ENCODE results near the gene TEKT3.

Gene TEKT3

DNA sequence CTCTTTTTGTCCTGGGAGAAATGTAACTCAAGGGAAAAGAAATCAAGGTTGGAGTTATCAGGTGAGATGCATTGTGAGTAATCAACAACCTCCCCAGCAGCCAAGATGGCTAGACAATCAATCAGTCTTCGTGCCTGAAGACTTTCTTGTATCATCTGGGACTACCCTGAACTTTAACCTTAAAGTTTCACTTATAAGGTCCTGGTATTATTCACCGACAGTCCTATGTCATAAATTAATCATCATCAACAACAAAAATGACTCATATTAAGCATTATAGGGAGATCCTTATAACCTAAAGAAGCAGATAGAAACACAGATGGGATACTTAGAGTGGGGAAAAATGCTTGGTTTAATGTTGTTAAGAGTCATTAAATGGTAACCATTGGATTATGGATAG is 7.7 kb upstream of the TEKT3 start:
- no peak for DNase-seq (ENCODE audit: low spot score)

DNA sequence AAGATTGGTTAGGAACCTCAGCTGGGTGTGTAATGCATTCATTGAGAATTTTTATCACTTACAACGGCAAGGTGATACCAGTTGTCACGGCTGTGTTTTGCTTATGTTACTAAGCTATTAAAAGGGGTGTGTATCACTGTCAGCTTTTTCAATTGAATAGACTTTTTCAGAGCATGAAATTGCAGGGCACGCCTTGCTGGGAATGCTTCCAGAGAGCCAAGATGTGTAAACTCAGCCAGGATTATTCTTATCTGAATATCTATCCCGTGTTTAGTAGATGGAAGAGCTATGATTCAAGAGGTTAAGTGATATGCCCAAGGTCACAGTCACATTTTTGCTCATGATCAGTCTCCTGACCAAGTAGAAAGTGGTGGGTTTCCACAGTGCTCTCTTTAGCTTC is 6.6 kb upstream of the TEKT3 start:
- no peak for DNase-seq (ENCODE audit: low spot score)

DNA sequence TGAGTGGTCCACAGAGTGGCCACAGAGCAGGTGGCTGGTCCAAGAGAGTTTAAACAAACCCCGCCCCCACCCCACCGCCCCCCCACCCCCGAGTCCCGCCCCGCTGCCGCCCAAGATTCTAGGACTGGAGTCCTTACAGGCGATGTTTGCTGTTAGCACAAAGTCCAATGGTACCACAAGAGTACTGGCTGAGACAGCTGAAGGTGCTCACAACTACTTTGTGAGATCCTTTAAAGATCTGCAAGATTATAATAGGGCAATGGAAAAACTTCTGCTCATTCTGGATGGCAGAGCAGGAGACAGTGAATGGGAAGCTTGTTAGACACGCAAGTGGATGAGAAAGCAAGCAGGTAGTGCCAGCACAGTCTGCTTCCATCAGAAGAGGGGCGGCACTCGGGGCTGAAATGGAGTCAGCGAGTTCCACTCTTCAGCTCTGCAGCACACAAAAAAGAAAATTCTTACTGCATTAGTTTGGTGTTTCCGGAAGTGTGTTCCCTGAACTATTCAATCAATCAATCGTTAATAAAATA is 4.7 kb upstream of the TEKT3 start:
- no peak for DNase-seq (ENCODE audit: low spot score)

DNA sequence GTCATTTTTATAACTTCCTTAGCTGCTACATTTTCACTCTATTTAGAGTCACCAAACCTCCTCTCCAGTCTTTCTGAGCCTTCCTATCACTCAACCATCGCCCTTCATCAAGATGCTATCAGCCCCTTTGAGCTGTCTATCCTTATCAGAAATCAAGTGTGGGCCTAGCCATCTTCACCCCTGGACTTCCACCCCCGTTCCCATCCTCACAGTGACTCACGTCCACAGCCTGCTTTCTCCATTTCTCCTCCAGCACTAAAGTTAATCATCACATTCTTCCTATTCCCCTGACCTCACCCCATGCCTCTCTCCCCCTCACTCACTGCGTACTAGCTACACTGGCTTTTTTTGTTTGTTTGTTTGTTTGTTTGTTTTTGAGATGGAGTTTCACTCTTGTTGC is 2.4 kb upstream of the TEKT3 start:
- DNase-seq (ENCODE audit: low spot score), result no peak

DNA sequence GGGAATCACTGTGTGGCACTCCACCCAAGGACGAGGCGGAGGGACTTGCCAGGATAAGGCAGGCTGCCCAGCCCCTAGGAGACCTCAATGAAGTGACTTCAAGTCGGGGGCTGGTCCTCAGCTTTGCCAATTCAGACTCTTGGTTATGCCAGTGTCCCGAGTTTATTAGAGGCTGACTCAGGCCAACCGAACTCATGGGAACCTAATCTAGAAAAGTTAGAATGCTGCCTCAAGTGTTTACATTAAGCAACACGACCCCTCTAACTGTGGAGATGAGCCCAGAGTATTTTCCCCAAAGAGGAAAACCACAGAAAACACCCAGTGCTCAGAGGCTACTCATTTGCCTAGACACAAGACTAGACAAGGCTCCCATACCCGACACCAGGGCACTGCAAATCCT is 1.1 kb upstream of the TEKT3 start:
- DNase-seq (ENCODE audit: low spot score), result no peak

DNA sequence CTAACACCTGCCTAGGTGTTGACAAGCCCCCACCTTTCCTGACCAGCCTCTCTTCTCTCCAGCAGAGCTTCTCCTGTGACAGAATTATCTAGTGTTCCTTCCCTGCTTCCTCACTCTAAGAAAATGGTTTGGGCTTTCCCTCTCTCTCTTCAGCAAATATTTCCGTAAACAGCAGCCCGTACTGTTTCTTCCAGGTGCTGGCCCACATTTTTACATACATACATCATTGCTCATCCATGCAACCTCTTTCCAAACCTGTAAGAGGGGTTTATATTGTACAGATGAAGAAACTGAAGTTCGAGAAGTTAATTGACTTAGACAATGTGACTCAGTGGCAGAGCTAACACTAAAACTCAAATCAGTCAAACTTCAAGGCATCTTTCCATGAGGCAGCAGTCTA is 569 bp upstream of the TEKT3 start:
- DNase-seq (ENCODE audit: low spot score), result no peak

DNA sequence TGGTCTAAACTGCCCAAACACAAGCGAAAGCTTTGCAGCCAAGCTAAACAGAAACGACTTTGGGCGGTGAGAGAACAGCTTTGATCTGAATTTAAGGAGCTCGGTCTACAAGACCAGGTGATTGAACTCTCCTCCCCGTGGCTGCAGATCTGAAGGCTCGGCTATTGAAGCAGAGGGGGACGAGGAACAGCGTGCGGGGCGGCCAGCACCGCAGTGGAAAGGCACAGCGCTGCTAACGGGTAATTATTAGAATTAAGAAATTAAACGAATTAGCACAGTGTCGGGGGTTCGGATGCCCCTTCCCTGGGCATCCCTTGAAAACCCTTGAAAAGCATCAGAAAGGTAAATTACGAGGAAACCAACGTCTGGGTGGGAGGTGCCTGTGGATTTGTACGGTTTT is 431 bp downstream of the TEKT3 start:
- no peak for DNase-seq (ENCODE audit: low spot score)

DNA sequence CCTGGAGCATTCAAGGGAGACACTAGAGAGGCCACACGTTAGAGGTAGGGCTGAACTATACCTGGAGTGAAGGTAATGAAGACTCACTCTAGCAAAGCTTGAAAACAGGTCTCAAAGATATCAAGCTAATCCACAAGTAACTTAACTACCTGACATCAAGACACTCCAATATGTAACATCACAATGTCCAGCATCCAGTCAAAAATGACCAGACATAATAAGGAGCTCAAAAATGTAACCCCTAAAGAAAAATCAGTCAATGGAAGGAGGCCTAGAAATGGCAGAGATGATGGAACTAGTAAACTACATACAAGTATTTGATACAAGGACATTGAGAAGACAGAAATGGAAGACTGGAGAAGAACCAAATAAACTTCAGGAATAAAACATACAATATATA is 6.0 kb downstream of the TEKT3 start:
- DNase-seq (ENCODE audit: low spot score), result no peak

DNA sequence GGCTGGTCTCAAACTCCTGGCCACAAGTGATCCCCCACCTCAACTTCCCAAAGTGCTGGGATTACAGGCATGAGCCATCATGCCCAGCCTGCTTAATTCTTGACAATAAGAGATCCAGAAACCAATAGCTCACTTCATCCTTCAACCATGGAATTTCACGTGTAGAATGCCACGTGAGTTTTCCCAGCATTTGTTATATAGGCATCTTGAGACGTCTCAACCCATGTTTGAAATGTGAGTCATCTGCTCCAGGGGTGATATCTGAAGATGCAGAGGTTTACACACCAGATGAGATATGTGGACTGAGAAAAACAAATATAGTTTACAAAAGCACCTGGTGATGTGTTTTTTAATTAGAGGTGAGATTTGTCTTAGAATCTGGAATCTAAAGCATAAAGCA is 7.1 kb downstream of the TEKT3 start:
- no peak for DNase-seq (ENCODE audit: low spot score)

DNA sequence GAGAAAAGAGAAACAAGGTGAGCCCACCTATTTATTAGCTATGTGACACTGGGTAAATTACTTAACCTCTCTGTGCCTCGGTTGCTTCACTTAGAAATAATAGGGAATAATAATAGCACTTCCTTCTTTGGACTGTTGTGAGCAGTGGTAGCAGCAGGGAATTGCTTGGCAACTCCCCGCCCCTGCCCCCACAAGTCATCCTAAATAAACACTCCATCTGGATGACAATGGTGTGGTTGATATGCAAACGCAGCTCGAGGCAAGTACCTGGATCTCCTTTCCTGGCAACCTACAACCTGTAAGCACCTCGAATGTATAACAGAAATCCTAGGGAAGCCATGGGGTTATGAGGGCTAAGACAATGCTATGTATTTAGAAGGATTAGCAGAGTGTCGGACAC is 9.1 kb downstream of the TEKT3 start:
- no peak for DNase-seq (ENCODE audit: low spot score)

DNA sequence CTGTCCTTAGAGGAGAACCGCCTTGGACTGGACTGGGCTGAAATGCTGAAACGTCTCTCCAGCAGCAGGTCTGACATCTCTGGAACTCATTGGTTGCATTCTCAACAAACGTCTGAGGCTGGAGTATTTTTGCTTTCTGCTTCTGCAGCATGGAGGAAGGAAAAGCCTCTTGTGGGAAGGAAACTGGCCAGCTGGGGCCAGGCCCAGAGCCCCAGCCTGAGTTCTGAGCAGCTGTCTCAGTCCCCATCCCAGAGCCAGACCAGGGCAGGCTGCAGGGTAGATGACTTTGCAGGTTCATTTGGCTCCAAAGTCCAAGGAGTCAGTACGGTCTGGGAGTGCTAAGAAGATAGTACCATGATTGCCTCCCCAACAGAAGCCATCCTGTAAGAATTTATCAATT is 18.3 kb downstream of the TEKT3 start:
- no peak for DNase-seq (ENCODE audit: low spot score)

DNA sequence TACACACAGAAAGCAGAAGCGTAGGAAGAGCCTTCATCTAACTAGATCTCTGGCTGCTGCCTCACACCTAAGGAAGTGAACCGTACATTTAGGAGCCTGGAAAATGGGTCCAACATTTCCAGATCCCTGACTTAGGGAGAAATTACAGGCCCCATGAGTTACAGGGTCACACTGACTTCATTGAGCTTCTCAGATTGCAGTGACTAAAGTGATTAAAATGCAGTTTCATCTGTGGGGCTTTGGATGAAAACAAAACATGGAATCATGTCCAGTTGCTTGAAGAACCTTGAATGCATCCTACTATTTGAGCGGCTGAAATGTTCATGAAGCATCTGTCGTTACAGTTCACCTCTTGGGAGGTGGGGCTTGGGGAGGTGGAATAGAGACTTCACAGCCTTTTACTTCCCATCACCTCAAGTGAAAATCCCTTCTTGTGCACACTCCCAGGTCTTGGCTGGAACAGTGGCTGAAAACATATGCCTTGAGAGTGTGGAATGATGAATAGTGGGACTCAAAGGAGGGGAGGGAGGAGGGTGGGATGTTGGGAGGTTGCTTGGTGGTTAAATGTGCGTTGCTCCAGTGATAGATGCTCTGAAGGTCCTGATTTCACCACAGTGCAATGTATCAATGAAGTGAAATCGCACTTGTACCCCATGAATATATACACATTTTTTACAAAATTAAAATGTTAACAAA is 19.7 kb downstream of the TEKT3 start:
- DNase-seq (ENCODE audit: low spot score), result no peak

DNA sequence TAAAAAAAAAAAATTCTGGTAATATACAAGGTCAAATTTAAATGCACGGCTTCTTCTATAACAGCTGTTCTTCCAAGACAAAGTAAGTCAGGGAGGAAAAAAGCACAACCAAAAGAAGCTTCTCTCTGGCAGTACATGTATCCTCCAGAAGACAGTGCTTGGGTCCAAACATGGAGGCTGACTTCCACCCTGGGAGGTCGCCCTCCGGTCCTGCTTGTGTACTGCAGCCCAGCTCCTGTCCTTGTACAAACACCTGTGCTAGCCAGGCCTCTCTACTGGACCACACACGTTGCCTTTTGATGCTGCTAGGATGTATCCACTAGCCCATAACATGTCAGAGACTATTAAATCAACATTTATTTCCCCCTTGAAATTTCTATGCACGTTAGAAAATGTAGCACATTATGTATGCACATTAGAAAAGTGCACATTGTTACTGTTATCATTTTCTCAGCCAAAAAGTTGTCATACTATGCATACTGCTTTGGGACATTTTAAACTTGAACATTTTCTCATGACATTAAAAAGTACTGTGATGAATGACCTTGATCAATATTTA is 21.9 kb downstream of the TEKT3 start:
- no peak for DNase-seq (ENCODE audit: low spot score)

DNA sequence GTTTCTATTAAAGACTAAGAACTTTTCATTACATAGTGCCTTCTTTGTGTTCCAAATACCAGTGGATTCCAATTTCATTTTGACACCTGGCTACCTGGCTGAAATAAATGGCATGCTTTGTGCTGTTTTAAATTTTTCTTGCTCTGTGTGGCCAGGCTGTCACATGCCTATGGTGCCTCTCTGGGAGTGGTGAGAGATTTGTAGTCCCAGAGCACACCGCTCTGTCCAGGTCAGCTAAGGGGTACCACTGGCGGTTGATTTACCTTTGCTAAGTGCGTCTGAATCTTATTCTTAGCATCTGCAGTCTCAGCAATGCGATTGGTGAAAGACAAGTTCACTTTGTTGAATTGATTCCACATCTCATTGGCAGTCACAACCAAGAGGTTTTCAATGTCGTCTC is 29.4 kb downstream of the TEKT3 start:
- DNase-seq (ENCODE audit: low spot score), result no peak

DNA sequence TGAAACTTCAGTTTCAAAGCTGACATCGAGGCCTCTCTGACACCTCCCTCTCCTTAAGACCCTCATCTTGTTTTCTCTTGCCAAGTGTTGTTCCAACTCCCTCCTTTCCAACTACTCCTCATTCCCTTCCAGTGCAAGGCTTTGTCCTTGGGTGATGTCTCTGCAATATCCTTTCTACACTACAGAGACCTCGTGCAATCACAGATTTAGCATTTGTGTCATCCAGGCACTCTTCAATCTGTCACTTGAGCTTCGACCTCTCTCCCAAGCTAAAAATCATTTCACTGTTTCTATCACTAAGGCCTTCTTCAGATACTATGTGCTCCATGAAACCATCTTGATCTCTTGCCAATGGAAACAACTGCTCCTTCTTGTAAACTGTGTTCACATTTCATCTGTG is 31.6 kb downstream of the TEKT3 start:
- DNase-seq (ENCODE audit: low spot score), result no peak

DNA sequence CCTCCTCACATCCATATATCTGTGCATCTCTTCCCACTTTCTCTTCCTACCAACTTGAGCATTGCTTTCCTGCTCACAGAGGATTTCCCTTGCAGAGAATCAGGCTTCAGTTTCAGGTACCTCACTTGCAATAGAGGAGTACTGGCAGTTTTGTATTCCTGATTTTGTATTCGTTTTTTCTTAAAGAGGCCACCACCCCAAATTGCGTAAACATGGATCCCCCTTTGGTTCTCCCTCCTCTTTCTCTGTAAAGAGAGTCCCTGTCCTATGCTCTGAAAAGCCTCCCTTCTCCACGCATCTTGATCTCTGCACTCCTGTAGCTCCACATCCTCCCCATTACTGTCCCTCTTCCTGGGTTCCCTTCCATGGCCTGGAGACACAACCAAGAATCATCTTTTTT is 32.2 kb downstream of the TEKT3 start:
- no peak for DNase-seq (ENCODE audit: low spot score)

DNA sequence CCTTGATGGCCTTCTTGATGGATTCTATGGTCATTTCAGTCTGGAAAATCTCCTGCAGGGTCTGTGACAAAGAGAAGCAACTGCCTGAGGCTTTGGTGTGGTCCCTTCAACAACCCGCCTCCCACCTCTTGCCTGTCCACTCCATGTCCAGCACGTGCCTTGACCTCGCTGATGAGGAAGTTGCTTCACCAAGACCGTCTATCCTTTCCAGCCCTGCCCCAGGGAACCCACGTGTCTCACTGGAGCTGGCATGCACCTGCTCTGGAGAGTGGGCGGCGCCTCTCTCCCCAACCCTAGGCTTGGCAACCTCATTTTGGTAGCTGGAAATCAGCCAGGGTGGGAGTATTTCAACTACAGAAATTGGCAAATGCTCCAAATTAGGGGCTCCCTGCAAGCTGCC is 32.6 kb downstream of the TEKT3 start:
- DNase-seq (ENCODE audit: low spot score), result no peak

DNA sequence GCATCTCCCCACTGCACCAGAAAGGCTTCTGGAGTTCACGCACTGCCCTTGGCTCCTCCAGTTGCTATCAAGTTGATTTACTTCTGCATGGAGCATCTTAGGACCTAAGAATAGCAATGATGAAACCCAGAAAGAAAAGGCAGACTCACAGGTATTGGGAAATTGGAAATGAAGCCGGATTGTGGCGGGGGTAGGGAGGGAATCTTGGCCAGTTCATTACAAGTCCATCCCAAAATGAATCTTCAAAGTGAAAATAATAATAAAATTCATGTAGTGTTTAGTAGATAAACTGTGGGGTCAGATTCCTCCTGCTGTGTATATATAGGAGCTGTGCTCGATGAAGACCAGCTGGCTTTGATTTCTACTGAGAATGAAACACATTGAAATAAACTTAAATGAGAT is 33.7 kb downstream of the TEKT3 start:
- no peak for DNase-seq (ENCODE audit: low spot score)

DNA sequence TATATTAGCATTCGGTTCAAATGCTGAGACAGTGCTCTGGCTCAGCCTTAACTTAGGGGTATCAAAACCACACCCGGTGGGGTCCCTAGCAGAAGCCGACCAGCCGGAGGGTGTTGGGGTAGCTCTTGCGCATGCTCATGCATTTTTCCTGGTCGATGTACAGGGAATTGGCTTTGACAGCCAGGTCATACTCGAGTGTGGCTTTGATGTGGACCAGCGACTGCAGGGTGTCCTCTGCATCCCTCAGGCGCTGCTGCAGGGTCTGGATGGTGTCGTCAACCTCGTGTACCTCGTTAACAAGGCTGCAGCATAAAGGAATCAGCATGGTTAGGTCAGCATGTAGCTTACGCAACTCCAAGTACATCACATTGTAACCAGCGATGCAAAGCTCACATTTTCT is 37.5 kb downstream of the TEKT3 start:
- no peak for DNase-seq (ENCODE audit: low spot score)

DNA sequence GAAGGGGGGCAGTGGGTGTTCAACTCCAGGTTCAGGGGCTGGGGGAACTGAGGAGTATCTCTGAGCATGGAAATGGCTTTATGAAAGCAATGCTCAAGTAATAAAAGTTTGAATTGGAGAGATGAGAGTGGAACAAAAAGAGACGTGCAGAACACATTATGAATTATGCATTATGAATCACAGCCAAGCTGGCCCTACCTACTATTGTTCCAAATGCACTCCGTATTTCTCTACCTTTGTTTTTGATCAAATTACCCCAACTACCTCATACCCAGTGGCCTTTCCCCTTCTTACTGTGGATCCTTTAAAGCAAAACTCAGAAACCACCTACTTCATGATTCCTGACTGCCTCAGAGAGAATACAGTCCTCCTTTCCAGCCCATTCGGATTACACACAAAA is 38.1 kb downstream of the TEKT3 start:
- DNase-seq (ENCODE audit: low spot score), result no peak

DNA sequence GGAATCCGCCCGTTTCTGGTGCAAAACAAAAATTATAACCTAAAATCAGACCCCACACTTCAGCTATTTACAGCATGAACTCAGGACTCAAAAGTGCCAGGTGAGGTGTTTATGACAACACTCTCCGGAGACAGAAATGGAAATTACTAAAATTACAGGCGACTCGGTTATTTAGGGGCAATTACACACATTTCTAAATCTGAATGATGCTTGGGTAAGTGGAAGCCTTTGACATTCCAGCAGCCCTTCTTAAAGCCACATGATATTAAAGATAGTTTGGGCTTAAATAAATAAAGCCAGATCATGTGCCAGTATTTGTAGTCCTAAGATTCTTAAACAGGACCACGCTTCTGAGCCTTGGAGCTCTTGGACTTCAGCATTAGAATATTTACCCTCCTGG is 39.6 kb downstream of the TEKT3 start:
- no peak for DNase-seq (ENCODE audit: low spot score)

DNA sequence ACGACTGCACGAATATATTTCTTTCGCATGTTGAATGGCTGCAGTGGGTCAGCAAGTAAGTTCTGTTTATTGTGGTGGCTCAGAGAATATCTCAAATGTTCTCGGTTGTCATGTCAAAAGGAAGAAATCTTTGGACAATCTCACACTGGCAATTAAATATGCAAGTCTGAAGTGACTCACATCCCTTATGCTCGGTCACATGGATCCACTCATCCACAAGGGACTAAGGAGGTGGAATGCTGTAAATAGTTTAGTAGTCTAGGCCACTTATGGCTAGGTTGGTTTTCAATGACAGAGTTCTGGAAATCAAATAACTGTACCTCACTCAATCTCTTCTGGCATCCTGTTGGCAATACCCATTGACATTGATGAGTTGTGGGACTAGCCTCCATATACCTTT is 43.2 kb downstream of the TEKT3 start:
- DNase-seq (ENCODE audit: low spot score), result no peak

DNA sequence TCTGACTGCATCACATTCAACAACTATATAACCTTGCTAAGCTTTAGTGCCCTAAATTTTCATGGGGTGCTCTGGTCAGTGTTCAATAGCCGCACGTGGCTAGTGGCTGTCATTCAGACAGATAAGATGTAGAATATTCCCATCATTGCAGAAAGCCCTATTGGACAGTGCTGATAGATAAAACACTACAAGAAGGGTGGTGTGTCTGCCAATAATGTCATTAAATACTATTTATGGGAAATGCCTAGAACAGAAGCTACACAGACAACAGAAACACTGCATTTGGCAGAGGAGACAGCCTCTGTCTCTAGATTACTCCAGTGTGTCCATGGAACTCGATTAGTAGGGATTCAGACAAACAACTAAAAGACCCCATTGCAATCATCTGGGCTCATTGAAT is 47.8 kb downstream of the TEKT3 start:
- no peak for DNase-seq (ENCODE audit: low spot score)

DNA sequence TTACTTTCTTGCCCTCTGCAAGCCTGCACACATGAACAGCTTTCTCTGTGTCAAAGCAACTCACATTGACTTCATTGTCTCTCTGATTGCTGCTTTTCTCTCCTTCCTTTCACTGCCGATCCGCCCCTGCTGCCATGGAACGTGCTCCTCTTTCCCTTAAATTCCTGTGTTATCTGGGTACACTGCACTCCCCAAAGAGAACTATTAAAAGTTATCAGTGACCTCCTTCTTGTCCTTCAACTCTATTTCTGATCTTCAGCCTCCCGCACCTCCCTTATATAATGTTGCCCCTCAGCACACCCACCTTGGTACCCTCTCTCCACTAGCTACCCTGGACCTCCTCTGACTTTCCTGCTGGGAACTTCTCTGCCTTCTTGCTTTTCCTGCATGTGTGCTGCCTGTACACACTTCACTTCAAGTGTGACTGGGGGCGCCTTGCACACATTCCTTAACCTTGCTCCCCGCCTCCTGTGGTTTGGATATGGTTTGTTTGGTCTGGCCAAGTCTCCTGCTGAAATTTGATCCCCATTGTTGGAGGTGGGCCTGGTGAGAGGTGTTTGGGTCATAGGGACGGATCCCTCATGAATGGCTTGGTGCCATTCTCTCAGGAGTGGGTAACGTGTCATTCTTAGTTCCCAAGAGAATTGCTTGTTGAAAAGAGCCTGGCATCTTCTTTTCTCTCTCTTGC is 49.6 kb downstream of the TEKT3 start:
- no peak for DNase-seq (ENCODE audit: low spot score)
